ENCODE measurements around the gene CCNYL1. TPM values are rescaled to one million over a fixed set of nuclear protein-coding genes. Genes with fewer than 3 reads are reported as not detected.

Gene CCNYL1
- total and polyA plus RNA-seq, 2 donors from 2014 or later, result 6.7 to 14.6 TPM

GRCh38 chr2:207770602-207771404, 59.4 kb downstream of the CCNYL1 start:
- Histone ChIP-seq H3K9ac (ENCODE audit: low read length in 3 of 3) (peak overlapping the region in 1 of 3 donors; percentile 65), H3K4me1 (ENCODE audit: control insufficient read depth in 2 of 3, insufficient read depth in 2 of 3, low read depth in 1 of 3, low read length in 3 of 3) (peaks cover 0 to 11% (median 0%) of the 10 kb centered on the region in 3 donors)
- no peak for TF ChIP-seq CTCF (IDR thresholded peaks at IDR 0.05; ENCODE audit: borderline replicate concordance, extremely low read depth, insufficient read depth)

GRCh38 chr2:207771421-207771820, 60.0 kb downstream of the CCNYL1 start:
- FAIRE-seq (no peak), DNase-seq (no peak)
- Histone ChIP-seq H3K4me3 (ENCODE audit: low read length in 3 of 3) (peak overlapping the region in 1 of 3 donors; percentile 85), H3K9me3 (ENCODE audit: control insufficient read depth in 2 of 3, insufficient read depth in 1 of 3, low read length in 3 of 3) (no peaks in the 10 kb centered on the region), H3K36me3 (ENCODE audit: control insufficient read depth in 2 of 3, insufficient read depth in 3 of 3, low read length in 3 of 3) (no peaks in the 10 kb centered on the region), H3K27me3 (ENCODE audit: control insufficient read depth, insufficient read depth, low read length) (no peaks in the 10 kb centered on the region), H3K4me1 (ENCODE audit: control insufficient read depth in 2 of 3, insufficient read depth in 2 of 3, low read depth in 1 of 3, low read length in 3 of 3) (peaks cover 0 to 8% (median 0%) of the 10 kb centered on the region in 3 donors), H3K27ac (ENCODE audit: low read depth in 2 of 2, low read length in 2 of 2) (no peak overlapping the region), H3K9ac (ENCODE audit: low read length in 3 of 3) (no peak overlapping the region)
- no peak for TF ChIP-seq CTCF (IDR thresholded peaks at IDR 0.05; ENCODE audit: borderline replicate concordance, extremely low read depth, insufficient read depth)
- intact Hi-C loops (cut with DNase I), result no loop called here

More at GRCh38 chr2:207770602-207771404, 59.4 kb downstream of the CCNYL1 start:
- Histone ChIP-seq H3K27ac (ENCODE audit: low read depth in 2 of 2, low read length in 2 of 2) (peak overlapping the region; percentile 18 to 26), H3K9me3 (ENCODE audit: control insufficient read depth in 2 of 3, insufficient read depth in 1 of 3, low read length in 3 of 3) (no peaks in the 10 kb centered on the region), H3K36me3 (ENCODE audit: control insufficient read depth in 2 of 3, insufficient read depth in 3 of 3, low read length in 3 of 3) (no peaks in the 10 kb centered on the region), H3K27me3 (ENCODE audit: control insufficient read depth, insufficient read depth, low read length) (peaks cover 2% of the 10 kb centered on the region), H3K4me3 (ENCODE audit: low read length in 3 of 3) (peak overlapping the region in 2 of 3 donors; percentile 46 to 85)
- intact Hi-C loops (cut with DNase I), result no loop called here
- peak in 3 of 5 donors; percentile 19 to 79 (median 64) for DNase-seq
- FAIRE-seq, result no peak

GRCh38 chr2:207772081-207772843, 60.8 kb downstream of the CCNYL1 start:
- FAIRE-seq (no peak), DNase-seq (peak; percentile 35 to 77 (median 50))
- no peaks in the 10 kb centered on the region for H3K36me3 ChIP-seq (ENCODE audit: control insufficient read depth in 2 of 3, insufficient read depth in 3 of 3, low read length in 3 of 3)
- TF ChIP-seq CTCF (IDR thresholded peaks at IDR 0.05; ENCODE audit: borderline replicate concordance, extremely low read depth, insufficient read depth), result no peak
- no peak overlapping the region for H3K27ac ChIP-seq (ENCODE audit: low read depth in 2 of 2, low read length in 2 of 2)
- intact Hi-C loops (cut with DNase I), result no loop called here
- H3K9ac ChIP-seq (ENCODE audit: low read length in 3 of 3), result no peak overlapping the region
- no peaks in the 10 kb centered on the region for H3K9me3 ChIP-seq (ENCODE audit: control insufficient read depth in 2 of 3, insufficient read depth in 1 of 3, low read length in 3 of 3)
- no peak overlapping the region for H3K4me3 ChIP-seq (ENCODE audit: low read length in 3 of 3)
- no peaks in the 10 kb centered on the region for H3K27me3 ChIP-seq (ENCODE audit: control insufficient read depth, insufficient read depth, low read length)
- H3K4me1 ChIP-seq (ENCODE audit: control insufficient read depth in 2 of 3, insufficient read depth in 2 of 3, low read depth in 1 of 3, low read length in 3 of 3), result peaks cover 0 to 8% (median 0%) of the 10 kb centered on the region in 3 donors
